Measurements from ENCODE around the gene ATF6. TPM values are rescaled to one million over a fixed set of nuclear protein-coding genes. Genes with fewer than 3 reads are reported as not detected.

Gene ATF6
- total and polyA plus RNA-seq, 9 of the 15 experiments (the other 6 are each of a cell fraction or from before 2014, with no cell fraction given), result 11.7 to 32.4 (median 20.4) TPM

- TF ChIP-seq ILK (tag; IDR thresholded peaks at IDR 0.05; ENCODE audit: borderline replicate concordance, low read depth) (no peak), SLC30A9 (CRISPR knock-in tag; IDR thresholded peaks at IDR 0.05) (no peak), CHD7 (IDR thresholded peaks at IDR 0.05; ENCODE audit: low read depth, low read length) (no peak), BCOR (IDR thresholded peaks at IDR 0.05) (no peak), RAD51 (IDR thresholded peaks at IDR 0.05; ENCODE audit: borderline replicate concordance, low read depth) (no peak), CEBPG (CRISPR knock-in tag; IDR thresholded peaks at IDR 0.05) (no peak), CEBPG (tag; conservative IDR thresholded peaks at IDR 0.05 in 1 of 2, IDR thresholded peaks at IDR 0.05 in 1 of 2) (0 out of 4 replicates have a peak, but pooled peaks of 1 of the 2 experiments have one; percentile 39)
- TF ChIP-seq, protein P1, sequence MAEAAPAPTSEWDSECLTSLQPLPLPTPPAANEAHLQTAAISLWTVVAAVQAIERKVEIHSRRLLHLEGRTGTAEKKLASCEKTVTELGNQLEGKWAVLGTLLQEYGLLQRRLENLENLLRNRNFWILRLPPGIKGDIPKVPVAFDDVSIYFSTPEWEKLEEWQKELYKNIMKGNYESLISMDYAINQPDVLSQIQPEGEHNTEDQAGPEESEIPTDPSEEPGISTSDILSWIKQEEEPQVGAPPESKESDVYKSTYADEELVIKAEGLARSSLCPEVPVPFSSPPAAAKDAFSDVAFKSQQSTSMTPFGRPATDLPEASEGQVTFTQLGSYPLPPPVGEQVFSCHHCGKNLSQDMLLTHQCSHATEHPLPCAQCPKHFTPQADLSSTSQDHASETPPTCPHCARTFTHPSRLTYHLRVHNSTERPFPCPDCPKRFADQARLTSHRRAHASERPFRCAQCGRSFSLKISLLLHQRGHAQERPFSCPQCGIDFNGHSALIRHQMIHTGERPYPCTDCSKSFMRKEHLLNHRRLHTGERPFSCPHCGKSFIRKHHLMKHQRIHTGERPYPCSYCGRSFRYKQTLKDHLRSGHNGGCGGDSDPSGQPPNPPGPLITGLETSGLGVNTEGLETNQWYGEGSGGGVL (CRISPR knock-in tag; IDR thresholded peaks at IDR 0.05), result no peak
- TF ChIP-seq, protein P2, sequence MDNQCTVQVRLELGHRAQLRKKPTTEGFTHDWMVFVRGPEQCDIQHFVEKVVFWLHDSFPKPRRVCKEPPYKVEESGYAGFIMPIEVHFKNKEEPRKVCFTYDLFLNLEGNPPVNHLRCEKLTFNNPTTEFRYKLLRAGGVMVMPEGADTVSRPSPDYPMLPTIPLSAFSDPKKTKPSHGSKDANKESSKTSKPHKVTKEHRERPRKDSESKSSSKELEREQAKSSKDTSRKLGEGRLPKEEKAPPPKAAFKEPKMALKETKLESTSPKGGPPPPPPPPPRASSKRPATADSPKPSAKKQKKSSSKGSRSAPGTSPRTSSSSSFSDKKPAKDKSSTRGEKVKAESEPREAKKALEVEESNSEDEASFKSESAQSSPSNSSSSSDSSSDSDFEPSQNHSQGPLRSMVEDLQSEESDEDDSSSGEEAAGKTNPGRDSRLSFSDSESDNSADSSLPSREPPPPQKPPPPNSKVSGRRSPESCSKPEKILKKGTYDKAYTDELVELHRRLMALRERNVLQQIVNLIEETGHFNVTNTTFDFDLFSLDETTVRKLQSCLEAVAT (IDR thresholded peaks at IDR 0.05), result peak in 1 of 2 experiments; percentile 30; a peak in 1 of 4 replicates
Measured at GRCh38 chr1:161728376-161729226, 37.5 kb upstream of the ATF6 start (continued).
